ENCODE results near the gene EXOC3.

- no peak for TF ChIP-seq SUZ12 (IDR thresholded peaks at IDR 0.05; ENCODE audit: extremely low read depth, insufficient read depth, insufficient read length)
- TF ChIP-seq ZNF274 (IDR thresholded peaks at IDR 0.05; ENCODE audit: low read depth, low read length), result no peak
Observed at GRCh38 chr5:428754-429452, 14.1 kb upstream of the EXOC3 start.

All from NT2/D1 (cell line).